Bone marrow (tissue), 2 donors: ENCODE measurements around the gene ANK3.

Experiments
- DNase-seq, 2 donors: peaks; one replicate each; lab custom pipeline; 2025; lab: John Stamatoyannopoulos, UW

Gene ANK3

GRCh38 chr10:60175441-60175971, 214.2 kb downstream of the ANK3 start:
- DNase-seq: no peak

GRCh38 chr10:60172363-60172990, 217.2 kb downstream of the ANK3 start:
- no peak for DNase-seq

GRCh38 chr10:60171436-60172013, 218.2 kb downstream of the ANK3 start:
- no peak for DNase-seq

GRCh38 chr10:60170250-60170649, 219.4 kb downstream of the ANK3 start:
- no peak for DNase-seq

DNA sequence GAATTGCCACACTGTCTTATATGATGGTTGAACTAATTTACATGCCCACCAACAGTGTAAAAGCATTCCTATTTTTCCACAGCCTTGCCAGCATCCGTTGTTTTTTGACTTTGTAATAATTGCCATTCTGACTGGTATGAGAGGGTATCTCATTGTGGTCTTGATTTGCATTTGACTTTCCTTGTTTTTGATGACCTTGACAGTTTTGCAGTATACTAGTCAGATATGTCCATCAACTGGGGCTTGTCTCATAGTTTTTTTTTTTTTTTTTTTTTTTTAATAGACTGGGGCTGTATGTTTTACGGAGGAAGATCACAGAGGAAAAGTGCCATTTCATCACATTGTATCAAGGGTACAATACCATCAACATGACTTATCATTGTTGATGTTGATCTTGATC, 220.6 kb downstream of the ANK3 start:
- no peak for DNase-seq

GRCh38 chr10:60167050-60167449, 222.6 kb downstream of the ANK3 start:
- no peak for DNase-seq

- DNase-seq: no peak
Observed at GRCh38 chr10:60163786-60164185, 225.9 kb downstream of the ANK3 start.

DNA sequence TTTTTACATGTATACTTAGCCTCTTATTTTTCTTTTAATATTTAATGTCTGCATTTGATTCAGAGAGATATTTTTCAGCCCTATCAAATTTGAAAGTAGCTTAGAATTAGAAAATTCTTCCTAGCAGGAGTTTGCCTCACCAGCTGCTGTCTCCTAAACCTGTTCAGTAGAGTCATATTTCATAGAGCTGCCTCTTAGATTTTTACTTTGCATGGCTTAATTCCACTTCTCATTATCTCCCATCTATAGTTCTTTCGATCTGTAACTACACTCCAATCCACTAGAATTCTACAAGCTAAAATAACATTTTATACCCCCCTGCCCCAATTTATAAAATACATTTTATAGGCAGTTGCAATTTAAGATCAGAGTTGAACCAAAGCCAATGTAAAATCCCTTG, 227.0 kb downstream of the ANK3 start:
- no peak for DNase-seq

DNA sequence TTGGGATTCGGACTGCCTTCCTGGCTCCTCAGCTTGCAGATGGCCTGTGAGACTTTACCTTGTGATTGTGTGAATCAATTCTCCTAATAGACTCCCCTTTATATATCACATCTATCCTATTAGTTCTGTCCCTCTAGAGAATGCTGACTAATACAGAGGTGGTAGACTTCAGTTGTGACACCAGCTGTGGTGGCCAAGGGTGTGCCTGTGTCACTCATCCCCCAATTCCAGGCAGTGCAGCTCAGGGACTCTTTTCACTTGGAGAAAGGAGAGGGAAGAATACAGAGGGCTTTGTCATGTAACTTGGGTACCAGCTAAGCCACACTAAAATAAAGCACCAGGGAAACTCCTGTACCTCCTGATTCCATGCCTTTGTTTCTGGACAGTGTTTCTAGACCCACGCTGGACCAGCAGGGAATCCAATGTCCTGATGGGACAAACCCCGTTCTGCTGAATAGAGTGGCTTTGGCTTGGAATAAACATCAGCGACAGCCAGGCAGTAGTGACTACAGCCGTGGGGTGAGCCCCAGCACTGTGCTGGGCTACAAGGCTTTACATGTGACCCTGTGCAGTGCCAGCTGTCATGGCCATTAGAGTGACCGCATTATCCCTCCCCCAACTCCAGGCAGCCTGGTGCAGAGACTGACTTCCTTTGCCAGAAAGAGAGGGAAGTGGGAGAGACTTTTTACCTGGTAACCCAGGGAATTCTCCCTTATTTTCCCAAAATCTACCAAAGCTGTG, 233.6 kb downstream of the ANK3 start:
- no peak for DNase-seq

DNA sequence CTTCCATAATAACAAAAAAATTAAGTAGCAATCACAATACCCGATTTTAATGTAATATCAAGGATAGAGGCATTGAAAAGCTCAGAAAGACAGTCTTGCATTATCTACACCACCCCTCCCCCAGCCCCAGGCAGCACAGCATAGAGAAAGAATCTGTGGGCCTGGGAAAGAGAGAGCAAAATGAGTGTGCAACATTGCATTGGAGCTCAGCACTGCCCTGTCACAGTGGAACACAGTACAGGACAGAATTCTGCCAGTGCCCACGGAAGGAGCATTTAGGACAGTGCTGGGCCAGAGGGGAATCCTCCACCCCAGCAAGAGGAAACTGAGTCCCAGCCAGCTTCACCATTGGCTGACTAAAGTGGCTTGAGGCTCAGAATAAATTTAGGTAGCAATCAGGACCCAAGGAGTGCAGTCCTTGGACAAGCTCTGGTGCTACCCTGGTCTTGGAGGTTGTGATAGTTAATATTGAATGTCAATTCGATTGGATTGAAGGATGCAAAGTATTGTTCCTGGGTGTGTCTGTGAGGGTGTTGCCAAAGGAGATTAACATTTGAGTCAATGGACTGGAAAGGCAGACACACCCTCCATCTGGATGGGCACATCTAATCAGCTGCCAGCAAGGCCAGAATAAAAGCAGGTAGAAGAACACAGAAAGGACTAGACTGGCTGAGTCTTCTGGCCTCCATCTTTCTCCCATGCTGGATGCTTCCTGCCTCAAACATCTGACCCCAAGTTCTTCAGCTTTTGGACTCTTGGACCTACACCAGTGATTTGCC, 234.4 kb downstream of the ANK3 start:
- no peak for DNase-seq

GRCh38 chr10:60149003-60149402, 240.7 kb downstream of the ANK3 start:
- no peak for DNase-seq

DNA sequence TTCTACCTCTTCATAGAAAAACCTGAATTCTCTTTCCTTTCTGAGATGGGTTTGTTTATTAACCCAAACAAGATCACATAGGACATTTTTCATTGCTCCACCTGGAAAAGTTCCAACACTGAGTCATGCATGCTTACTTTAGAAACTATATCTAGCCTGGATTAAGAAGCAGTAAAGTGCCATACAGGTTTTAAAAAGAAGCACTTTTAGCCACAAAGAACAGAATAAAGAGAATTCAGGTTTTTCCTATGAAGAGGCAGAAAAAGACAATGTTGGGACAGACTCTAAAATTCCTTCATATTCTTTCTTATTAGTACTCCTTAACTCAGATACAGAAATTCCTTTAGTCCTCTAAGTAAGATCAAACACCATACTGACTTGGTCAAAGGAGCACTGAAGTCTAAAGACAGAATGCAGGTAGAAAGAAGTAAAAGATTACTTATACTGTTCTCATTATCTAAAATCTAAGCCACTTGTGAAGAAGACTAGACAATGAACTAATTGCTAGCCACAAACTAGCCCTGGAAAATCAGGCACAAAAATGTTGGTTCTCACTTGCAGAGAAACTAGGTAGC, 241.3 kb downstream of the ANK3 start:
- no peak for DNase-seq

GRCh38 chr10:60147576-60148265, 242.0 kb downstream of the ANK3 start:
- DNase-seq: no peak

DNA sequence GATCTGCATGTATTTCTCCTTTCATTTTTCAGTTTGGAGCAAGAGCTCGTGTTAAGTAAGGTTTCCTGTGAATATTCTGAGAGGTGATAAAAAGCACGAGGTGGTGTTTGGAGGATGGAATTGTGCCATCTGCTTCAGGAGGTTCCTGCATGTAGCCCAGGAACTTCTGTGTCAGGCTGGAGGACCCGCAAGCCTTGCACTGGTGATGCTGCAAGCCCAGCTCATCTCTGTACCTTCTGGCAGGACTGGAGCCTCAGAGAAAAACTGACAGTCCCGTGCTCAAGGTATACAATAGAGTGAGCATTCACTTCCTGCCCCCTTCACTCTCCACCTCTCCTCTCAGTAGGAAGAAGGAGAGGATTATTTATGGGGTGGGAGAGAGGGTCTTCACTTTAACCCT, 242.7 kb downstream of the ANK3 start:
- no peak for DNase-seq

DNA sequence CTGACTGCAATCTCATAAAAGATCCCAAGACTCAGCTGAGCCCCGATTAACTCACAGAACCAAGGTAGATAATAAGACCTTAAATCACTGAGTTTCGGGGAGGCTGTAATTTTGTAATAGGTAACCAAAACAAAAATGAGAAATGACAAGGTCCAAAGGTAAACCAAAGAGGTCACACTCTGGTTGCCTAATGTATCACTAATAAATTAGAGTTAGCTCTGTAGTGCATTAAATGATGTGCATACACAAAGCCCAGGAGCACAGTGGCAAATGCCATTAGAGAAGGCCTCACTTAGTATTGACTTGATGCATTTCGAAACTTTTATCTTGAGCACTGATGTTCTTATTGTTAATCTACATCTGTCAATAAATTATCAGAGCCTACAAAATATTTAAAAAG, 245.6 kb downstream of the ANK3 start:
- DNase-seq: no peak

GRCh38 chr10:60142736-60143135, 246.9 kb downstream of the ANK3 start:
- DNase-seq: no peak

- no peak for DNase-seq
Observed at GRCh38 chr10:60141896-60142559, 247.6 kb downstream of the ANK3 start.

GRCh38 chr10:60140651-60141632, 248.7 kb downstream of the ANK3 start:
- DNase-seq: no peak

DNA sequence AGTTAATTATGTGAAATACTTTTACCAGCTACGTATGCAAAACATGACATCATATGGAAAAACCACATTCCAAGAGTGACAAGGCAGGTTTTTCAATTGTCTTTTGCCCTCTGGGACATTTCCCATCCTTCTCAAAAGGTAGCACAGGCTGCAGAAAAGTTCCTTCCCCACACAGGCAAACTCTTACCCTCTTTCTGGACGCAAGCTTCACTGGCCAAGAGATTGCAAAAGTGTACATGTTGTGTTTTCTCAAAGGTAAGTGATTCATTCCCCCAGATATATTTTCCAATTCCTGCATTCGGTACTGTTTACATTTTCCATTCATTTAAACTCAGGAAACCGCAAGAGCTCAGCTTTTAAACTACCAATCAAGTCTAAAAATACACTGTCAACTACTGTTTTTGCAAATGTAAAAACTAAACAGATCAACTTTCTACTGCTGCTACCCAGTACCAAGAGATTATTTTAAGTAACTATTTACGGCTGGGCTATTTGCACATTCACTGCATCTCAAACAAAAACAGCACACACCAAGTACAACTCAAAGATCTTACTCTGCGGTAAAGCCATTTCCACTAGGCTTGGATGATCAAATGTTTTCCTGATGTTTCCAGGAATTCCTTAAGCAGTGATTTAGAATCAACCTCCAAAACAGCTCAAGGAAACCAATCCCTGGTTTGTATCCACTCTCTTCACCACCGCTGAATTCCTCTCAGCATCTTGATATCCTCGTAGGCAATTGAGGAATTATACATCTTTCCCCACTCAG, 249.7 kb downstream of the ANK3 start:
- no peak for DNase-seq
